Activated CD4-positive, alpha-beta T cell treated with anti-CD3 and anti-CD28 coated beads, Interleukin-2, amount 50 U/mL, for 16 hours (primary cell): Measurements from ENCODE around the gene MRGPRF.

ENCODE experiments used
- DNase-seq: peaks from one replicate; pipeline ENCODE4 v3.0.0-alpha.2; 2020

The MRGPRF gene

GRCh38 chr11:69049490-69049867, 36.4 kb upstream of the MRGPRF start:
- peak; percentile 14 for DNase-seq

- DNase-seq: peak; percentile 94
Observed at GRCh38 chr11:69048694-69049489, 35.8 kb upstream of the MRGPRF start, which contains the start of gene TPCN2. Gene TPCN2 (plus strand): TSS chr11:69048932. CDS start chr11:69048998, 66 bp downstream.

- no peak for DNase-seq
Observed at GRCh38 chr11:69048031-69048693, 35.1 kb upstream of the MRGPRF start.

- peak; percentile 17 for DNase-seq
Observed at GRCh38 chr11:69044111-69045013, 31.3 kb upstream of the MRGPRF start.

- DNase-seq: no peak
Observed at GRCh38 chr11:69041516-69041915, 28.5 kb upstream of the MRGPRF start.

- DNase-seq: no peak
Observed at GRCh38 chr11:69040581-69041260, 27.7 kb upstream of the MRGPRF start.

- no peak for DNase-seq
Observed at GRCh38 chr11:69040051-69040450, 27.0 kb upstream of the MRGPRF start.

GRCh38 chr11:69039501-69039900, 26.5 kb upstream of the MRGPRF start:
- DNase-seq: no peak

- no peak for DNase-seq
Observed at GRCh38 chr11:69037544-69037943, 24.5 kb upstream of the MRGPRF start.

GRCh38 chr11:69037074-69037473, 24.0 kb upstream of the MRGPRF start:
- DNase-seq: no peak

- no peak for DNase-seq
Observed at GRCh38 chr11:69035946-69036340, 22.9 kb upstream of the MRGPRF start.

GRCh38 chr11:69035150-69035945, 22.3 kb upstream of the MRGPRF start:
- DNase-seq: no peak

GRCh38 chr11:69034123-69034867, 21.2 kb upstream of the MRGPRF start:
- no peak for DNase-seq

- no peak for DNase-seq
Observed at GRCh38 chr11:69033431-69033830, 20.4 kb upstream of the MRGPRF start.

- no peak for DNase-seq
Observed at GRCh38 chr11:69032833-69033232, 19.8 kb upstream of the MRGPRF start.

- no peak for DNase-seq
Observed at GRCh38 chr11:69030301-69030700, 17.3 kb upstream of the MRGPRF start.

GRCh38 chr11:69027704-69028372, 14.8 kb upstream of the MRGPRF start:
- DNase-seq: no peak

GRCh38 chr11:69024509-69024908, 11.5 kb upstream of the MRGPRF start:
- DNase-seq: no peak

GRCh38 chr11:69022260-69022659, 9.2 kb upstream of the MRGPRF start:
- no peak for DNase-seq

- DNase-seq: no peak
Observed at GRCh38 chr11:69018924-69019323, 5.9 kb upstream of the MRGPRF start.

GRCh38 chr11:69017951-69018350, 4.9 kb upstream of the MRGPRF start:
- DNase-seq: no peak
